ENCODE results near the gene PRIMA1. TPM values are rescaled to one million over a fixed set of nuclear protein-coding genes. Genes with fewer than 3 reads are reported as not detected.

PRIMA1 gene
- total RNA-seq, 1 experiment from 2014 or later = 2.3 TPM

GRCh38 chr14:93778453-93778852 lies 9.8 kb downstream of the PRIMA1 start:
- Histone ChIP-seq H2BK5ac (ENCODE audit: insufficient read length, low read length) (no peak overlapping the region), H2AFZ (ENCODE audit: low read length) (no peak overlapping the region), H3K18ac (ENCODE audit: insufficient read length, low read depth, low read length) (no peak overlapping the region), H3K4me1 (ENCODE audit: insufficient read depth, low read length) (peaks cover 2% of the 10 kb centered on the region; the same call in 1 of the 2 replicates), H4K5ac (ENCODE audit: insufficient read length, low read depth, low read length) (no peak overlapping the region), H3K79me2 (ENCODE audit: insufficient read depth, low read length) (no peaks in the 10 kb centered on the region), H3K27me3 (ENCODE audit: insufficient read depth, low read length) (no peaks in the 10 kb centered on the region), H4K91ac (ENCODE audit: insufficient read length, low read depth, low read length) (no peak overlapping the region), H3K14ac (ENCODE audit: insufficient read depth, low read length) (no peak overlapping the region), H3K9me3 (ENCODE audit: control insufficient read depth, low read depth, low read length) (no peaks in the 10 kb centered on the region), H4K20me1 (ENCODE audit: control insufficient read depth, insufficient read depth, insufficient read length) (no peaks in the 10 kb centered on the region), H3T11ph (ENCODE audit: low read length) (no peak overlapping the region), H2BK15ac (ENCODE audit: low read depth, low read length) (no peak overlapping the region), H4K8ac (replicated peaks; ENCODE audit: insufficient read length, low read depth, low read length) (no peak overlapping the region), H3K23me2 (ENCODE audit: insufficient read length, low read depth, low read length, poor library complexity, severe bottlenecking) (no peaks in the 10 kb centered on the region), H2BK20ac (ENCODE audit: low read depth, low read length, poor library complexity, severe bottlenecking) (no peak overlapping the region), H2BK12ac (ENCODE audit: insufficient read length, low read depth, low read length) (no peak overlapping the region), H2BK120ac (ENCODE audit: low read depth, low read length, poor library complexity, severe bottlenecking) (no peak overlapping the region), H3K4me2 (ENCODE audit: insufficient read depth, insufficient read length, low read length) (no peak overlapping the region), H3K4ac (ENCODE audit: low read depth, low read length) (no peak overlapping the region), H3K27ac (ENCODE audit: insufficient read length, low read depth, low read length) (no peak overlapping the region), H3K56ac (ENCODE audit: insufficient read length, low read depth, low read length) (no peak overlapping the region), H2AK5ac (ENCODE audit: insufficient read length, low read length) (no peak overlapping the region), H3K9ac (ENCODE audit: extremely low read depth, insufficient read length, low read length) (no peak overlapping the region), H3K79me1 (ENCODE audit: insufficient read depth, low read depth, low read length, poor library complexity, severe bottlenecking) (no peaks in the 10 kb centered on the region), H3K23ac (ENCODE audit: insufficient read length, low read depth, low read length) (no peak overlapping the region)
- Mint-ChIP-seq H3K4me3 (no peak overlapping the region), H3K27me3 (ENCODE audit: low read depth) (no peaks in the 10 kb centered on the region), H3K27ac (no peak overlapping the region), H3K9me3 (no peaks in the 10 kb centered on the region), H3K4me1 (peaks cover 6 to 22% of the 10 kb centered on the region in 2 experiments), H3K36me3 (ENCODE audit: insufficient read depth in 1 of 3, low read depth in 3 of 3) (peaks cover 0 to 3% (median 0%) of the 10 kb centered on the region in 3 experiments; a peak in 1 of 7 replicates)
- DNase-seq = no peak
- WGBS (ENCODE audit: extremely low coverage, insufficient read length, low lambda C conversion rate) = no CpG with 5 or more reads among the region's 8 CpGs
- no peak for TF ChIP-seq CTCF (conservative IDR thresholded peaks at IDR 0.05)

Data from H9 (cell line).